G401 (cell line): ENCODE results near the gene TACR1. TPM values are rescaled to one million over a fixed set of nuclear protein-coding genes. Genes with fewer than 3 reads are reported as not detected.
"Not testable (repeated sequence)": the region's sequence is repeated elsewhere in the genome, so short reads cannot be mapped to it uniquely, and the experiment has no call there.

Experiments used
- DNase-seq: peaks from one replicate; pipeline ENCODE4 v3.0.0-alpha.2; 2015; ENCODE audit warnings: low spot score
- in situ Hi-C: cut with HindIII; loops from 2 replicates; pipeline ENCODE4 v1.10.0; 2016; ENCODE audit warnings: low sequenced_read_pairs, mixed read lengths
- total RNA-seq: library from RNA; depleted of rRNA; stranded (reverse); fragments of >200 nt; shearing (Covaris generic); gene quantifications from 2 replicates; pipeline ENCODE4 v1.2.3, GENCODE V29; 2014

TACR1 gene
- total RNA-seq, 1 experiment from 2014 or later: not detected

GRCh38 chr2:75157435-75157834 lies 41.9 kb downstream of the TACR1 start:
- in situ Hi-C loops: no loop called here
- DNase-seq: no peak

- no peak for DNase-seq
- in situ Hi-C loops: no loop called here
Observed at GRCh38 chr2:75155115-75155514, 44.2 kb downstream of the TACR1 start.

GRCh38 chr2:75153221-75153620 lies 46.1 kb downstream of the TACR1 start:
- in situ Hi-C loops: no loop called here
- DNase-seq: no peak

GRCh38 chr2:75152243-75152642 lies 47.1 kb downstream of the TACR1 start:
- in situ Hi-C loops: not testable (repeated sequence)

GRCh38 chr2:75147884-75148283 lies 51.4 kb downstream of the TACR1 start:
- DNase-seq, in situ Hi-C loops: not testable (repeated sequence)

More at GRCh38 chr2:75152243-75152642, 47.1 kb downstream of the TACR1 start:
- not testable (repeated sequence) for DNase-seq

- in situ Hi-C loops: no loop called here
- DNase-seq: no peak
Observed at GRCh38 chr2:75146606-75147332, 52.6 kb downstream of the TACR1 start.

GRCh38 chr2:75146221-75146605 lies 53.1 kb downstream of the TACR1 start:
- in situ Hi-C loops, DNase-seq: not testable (repeated sequence)

- in situ Hi-C loops: no loop called here
- DNase-seq: no peak
Observed at GRCh38 chr2:75142081-75142480, 57.2 kb downstream of the TACR1 start.

- in situ Hi-C loops: no loop called here
- no peak for DNase-seq
Observed at GRCh38 chr2:75140288-75140687, 59.0 kb downstream of the TACR1 start.

GRCh38 chr2:75139171-75139570 lies 60.1 kb downstream of the TACR1 start:
- DNase-seq: no peak
- in situ Hi-C loops: no loop called here

- no peak for DNase-seq
- in situ Hi-C loops: no loop called here
Observed at GRCh38 chr2:75138528-75138927, 60.8 kb downstream of the TACR1 start.

- no peak for DNase-seq
- in situ Hi-C loops: no loop called here
Observed at GRCh38 chr2:75135776-75136400, 63.4 kb downstream of the TACR1 start.

GRCh38 chr2:75134860-75135259 lies 64.5 kb downstream of the TACR1 start:
- in situ Hi-C loops: no loop called here
- no peak for DNase-seq

GRCh38 chr2:75133621-75134570 lies 65.4 kb downstream of the TACR1 start:
- in situ Hi-C loops: no loop called here
- no peak for DNase-seq

GRCh38 chr2:75130171-75130570 lies 69.1 kb downstream of the TACR1 start:
- no peak for DNase-seq

GRCh38 chr2:75123876-75124275 lies 75.4 kb downstream of the TACR1 start:
- in situ Hi-C loops: no loop called here
- DNase-seq: no peak

More at GRCh38 chr2:75130171-75130570, 69.1 kb downstream of the TACR1 start:
- in situ Hi-C loops: no loop called here

GRCh38 chr2:75113231-75113869 lies 86.0 kb downstream of the TACR1 start:
- DNase-seq: no peak

GRCh38 chr2:75108937-75109482 lies 90.3 kb downstream of the TACR1 start:
- in situ Hi-C loops: no loop called here
- DNase-seq: no peak

More at GRCh38 chr2:75113231-75113869, 86.0 kb downstream of the TACR1 start:
- in situ Hi-C loops: no loop called here

- no peak for DNase-seq
- in situ Hi-C loops: no loop called here
Observed at GRCh38 chr2:75102011-75102410, 97.3 kb downstream of the TACR1 start.
